SK-N-SH (cell line): ENCODE results near the gene HSFX3.
"Not testable (repeated sequence)": the region's sequence is repeated elsewhere in the genome, so short reads cannot be mapped to it uniquely, and the experiment has no call there.

Experiments used
- CTCF ChIP-seq: fragments of 200-600 bp; sonication (generic); IDR thresholded peaks from 2 replicates; pipeline ENCODE4 v1.6.1; 2017; ENCODE audit warnings: antibody characterized with exemption, mild to moderate bottlenecking, moderate library complexity
- RAD21 ChIP-seq: IDR thresholded peaks from 2 replicates; pipeline ENCODE4 v1.6.1; 2012; ENCODE audit warnings: mild to moderate bottlenecking, low read length
- YY1 ChIP-seq: IDR thresholded peaks from 2 replicates; pipeline ENCODE4 v1.4.0; 2012; ENCODE audit warnings: low read depth, mild to moderate bottlenecking

- not testable (repeated sequence) for TF ChIP-seq CTCF, YY1, RAD21
These were observed 24.3 kb downstream of the HSFX3 start for GRCh38 chrX:149525389-149525788.
